IMR-90 (cell line): ENCODE results near the gene BANP. TPM values are rescaled to one million over a fixed set of nuclear protein-coding genes. Genes with fewer than 3 reads are reported as not detected.

Source experiments
- ATAC-seq: fragments of 200-7000 bp; cut with Tn5 transposase; 2 replicates; pipeline ENCODE4 v1.9.1; 2020; ENCODE audit warnings: low read depth, mild to moderate bottlenecking, moderate library complexity
- BruUV-seq: library from RNA; stranded (reverse); fragments of 400-500 nt; replicated peaks from 2 replicates; lab custom pipeline; 2021; lab: Mats Ljungman, UMichigan
- CTCF ChIA-PET: fragments of 300-600 bp; formaldehyde crosslinking; extraction: SDS; loops from one replicate; lab custom pipeline; 2021; ENCODE audit warnings: antibody characterized with exemption; lab: Yijun Ruan, JAX
- POLR2A ChIA-PET: fragments of 300-600 bp; sonication (Branson Sonifier 250); formaldehyde crosslinking; loops from one replicate; lab custom pipeline; 2022; ENCODE audit warnings: antibody characterized with exemption; ENCODE audit not compliant: unreplicated experiment; lab: Charles Lee
- DNase-seq: peaks from one replicate; pipeline ENCODE4 v3.0.0; 2013
- H2AFZ ChIP-seq: replicated peaks from 2 replicates; pipeline ENCODE3; 2013; ENCODE audit warnings: low read length, mild to moderate bottlenecking; ENCODE audit not compliant: poor library complexity
- H2AK5ac ChIP-seq: 2 replicates; pipeline ENCODE4 v1.6.1; 2013; ENCODE audit warnings: low read depth, low read length, inconsistent platforms
- H2AK9ac ChIP-seq: replicated peaks from 2 replicates; pipeline ENCODE3; 2013; ENCODE audit warnings: mild to moderate bottlenecking, low read depth, low read length, moderate library complexity; ENCODE audit not compliant: poor library complexity
- H2BK120ac ChIP-seq: 2 replicates; pipeline ENCODE4 v1.6.1; 2013; ENCODE audit warnings: low read depth, low read length, inconsistent platforms
- H2BK15ac ChIP-seq: 3 replicates; pipeline ENCODE4 v1.6.1; 2013; ENCODE audit warnings: low read depth, low read length, inconsistent platforms
- H2BK20ac ChIP-seq: 2 replicates; pipeline ENCODE4 v1.6.1; 2013; ENCODE audit warnings: low read depth, mild to moderate bottlenecking, inconsistent platforms, low read length, moderate library complexity
- H2BK5ac ChIP-seq: 2 replicates; pipeline ENCODE4 v1.6.1; 2013; ENCODE audit warnings: mild to moderate bottlenecking, low read depth, low read length, inconsistent platforms; ENCODE audit not compliant: poor library complexity, severe bottlenecking
- H3K14ac ChIP-seq: replicated peaks from 2 replicates; pipeline ENCODE4 v1.6.1; 2013; ENCODE audit warnings: low read depth, low read length, inconsistent platforms
- H3K18ac ChIP-seq: 2 replicates; pipeline ENCODE4 v1.6.1; 2013; ENCODE audit warnings: low read depth, low read length, control low read depth
- H3K23ac ChIP-seq: 2 replicates; pipeline ENCODE4 v1.6.1; 2013; ENCODE audit warnings: low read depth, low read length, inconsistent platforms
- H3K27ac ChIP-seq: 2 replicates; pipeline ENCODE4 v1.5.1; 2013; ENCODE audit warnings: mild to moderate bottlenecking, control low read depth, low read length; ENCODE audit not compliant: insufficient read depth
- H3K27me3 ChIP-seq: 2 replicates; pipeline ENCODE4 v1.6.1; 2013; ENCODE audit warnings: low read length; ENCODE audit not compliant: control insufficient read depth, insufficient read depth
- H3K36me3 ChIP-seq: 2 replicates; pipeline ENCODE4 v1.6.1; 2013; ENCODE audit warnings: low read length, mixed read lengths; ENCODE audit not compliant: control insufficient read depth, insufficient read depth
- H3K4ac ChIP-seq: 2 replicates; pipeline ENCODE4 v1.6.1; 2013; ENCODE audit warnings: low read depth, low read length, inconsistent platforms
- H3K4me1 ChIP-seq: 2 replicates; pipeline ENCODE4 v1.6.1; 2013; ENCODE audit warnings: low read length, mixed read lengths; ENCODE audit not compliant: control insufficient read depth, insufficient read depth
- H3K4me2 ChIP-seq: 2 replicates; pipeline ENCODE4 v1.6.1; 2013; ENCODE audit warnings: low read depth, mild to moderate bottlenecking, control low read depth, low read length, moderate library complexity
- H3K4me3 ChIP-seq: 2 replicates; pipeline ENCODE4 v1.5.1; 2013; ENCODE audit warnings: low read depth, mild to moderate bottlenecking, control low read depth, low read length, moderate library complexity; ENCODE audit not compliant: insufficient read depth
- H3K56ac ChIP-seq: 2 replicates; pipeline ENCODE4 v1.6.1; 2013; ENCODE audit warnings: low read length, inconsistent platforms; ENCODE audit not compliant: insufficient read depth; ENCODE audit errors: extremely low read depth
- H3K79me1 ChIP-seq, 2 experiments: 2 replicates each; pipeline ENCODE4 v1.6.1; 2013; ENCODE audit warnings: low read length in 2 of 2, inconsistent platforms in 1 of 2, low read depth in 1 of 2
- H3K9ac ChIP-seq: 2 replicates; pipeline ENCODE4 v1.6.1; 2013; ENCODE audit warnings: low read depth, low read length, control low read depth
- H3K9me1 ChIP-seq: 2 replicates; pipeline ENCODE4 v1.6.1; 2013; ENCODE audit warnings: low read length, inconsistent platforms; ENCODE audit not compliant: insufficient read depth
- H3K9me3 ChIP-seq: 2 replicates; pipeline ENCODE4 v1.6.1; 2013; ENCODE audit warnings: low read length; ENCODE audit not compliant: control insufficient read depth, insufficient read depth
- H4K20me1 ChIP-seq: 2 replicates; pipeline ENCODE4 v1.6.1; 2013; ENCODE audit warnings: low read length, inconsistent platforms; ENCODE audit not compliant: insufficient read depth
- H4K5ac ChIP-seq: 2 replicates; pipeline ENCODE4 v1.6.1; 2013; ENCODE audit warnings: mild to moderate bottlenecking, low read depth, low read length, control low read depth
- H4K8ac ChIP-seq, 2 experiments: 2 replicates each; pipeline ENCODE4 v1.6.1; 2013; ENCODE audit warnings: low read depth in 2 of 2, low read length in 2 of 2, control low read depth in 1 of 2, inconsistent platforms in 1 of 2
- H4K91ac ChIP-seq: 2 replicates; pipeline ENCODE4 v1.6.1; 2013; ENCODE audit warnings: low read depth, low read length, inconsistent platforms; ENCODE audit not compliant: insufficient read depth
- BHLHE40 ChIP-seq: fragments of 150-350 bp; IDR thresholded peaks from 2 replicates; pipeline ENCODE4 v1.6.1; 2016; ENCODE audit warnings: mild to moderate bottlenecking, low read depth, low read length
- CEBPB ChIP-seq: IDR thresholded peaks from 2 replicates; pipeline ENCODE4 v1.6.1; 2012; ENCODE audit warnings: low read depth, low read length, improper control_type of control experiment
- CHD1 ChIP-seq: IDR thresholded peaks from 2 replicates; pipeline ENCODE4 v1.6.1; 2012; ENCODE audit warnings: low read depth, low read length, improper control_type of control experiment
- CTCF ChIP-seq: conservative IDR thresholded peaks from 2 replicates; pipeline ENCODE4 v1.5.1; 2012; ENCODE audit warnings: mild to moderate bottlenecking, low read depth, low read length, improper control_type of control experiment
- MAFK ChIP-seq: IDR thresholded peaks from 2 replicates; pipeline ENCODE4 v1.6.1; 2012; ENCODE audit warnings: low read depth, low read length, improper control_type of control experiment
- MAZ ChIP-seq: IDR thresholded peaks from 2 replicates; pipeline ENCODE4 v1.6.1; 2012; ENCODE audit warnings: low read depth, mild to moderate bottlenecking, low read length, improper control_type of control experiment, moderate library complexity, borderline replicate concordance
- MXI1 ChIP-seq: IDR thresholded peaks from 2 replicates; pipeline ENCODE4 v1.6.1; 2012; ENCODE audit warnings: low read depth, mild to moderate bottlenecking, low read length, moderate library complexity, borderline replicate concordance
- POLR2A ChIP-seq: IDR thresholded peaks from 2 replicates; pipeline ENCODE4 v1.6.1; 2012; ENCODE audit warnings: mild to moderate bottlenecking, low read depth, low read length
- RAD21 ChIP-seq: IDR thresholded peaks from 2 replicates; pipeline ENCODE4 v1.6.1; 2012; ENCODE audit warnings: low read length, improper control_type of control experiment
- RFX5 ChIP-seq: IDR thresholded peaks from 2 replicates; pipeline ENCODE4 v1.8.0; 2012; ENCODE audit warnings: low read depth, mild to moderate bottlenecking, low read length, moderate library complexity
- SMC3 ChIP-seq: fragments of 150-350 bp; IDR thresholded peaks from 2 replicates; pipeline ENCODE4 v1.6.1; 2016; ENCODE audit warnings: low read depth, mild to moderate bottlenecking, antibody characterized with exemption, low read length, moderate library complexity
- USF2 ChIP-seq: fragments of 150-350 bp; IDR thresholded peaks from 2 replicates; pipeline ENCODE4 v1.6.1; 2017; ENCODE audit warnings: mild to moderate bottlenecking, antibody characterized with exemption, low read length, low read depth
- WGBS, 2 experiments: methylation state at CpG; one replicate each; pipeline versions ENCODE4 v1.1.5 to v1.1.7; 2013; ENCODE audit warnings: missing lambda C conversion rate in 2 of 2; ENCODE audit not compliant: insufficient read length in 1 of 2; ENCODE audit errors: extremely low coverage in 2 of 2; 5-methylcytosine and 5-hydroxymethylcytosine counted together
- dilution Hi-C: fragments of 300-500 bp; cut with HindIII; formaldehyde crosslinking; loops from one replicate; pipeline ENCODE4 v1.14.3; 2018; ENCODE audit warnings: low sequenced_read_pairs; ENCODE audit not compliant: unreplicated experiment
- in situ Hi-C: fragments of 300-500 bp; cut with MboI; formaldehyde crosslinking; loops from 3 replicates; pipeline ENCODE4 v1.14.3; 2019; ENCODE audit warnings: low sequenced_read_pairs, inconsistent platforms, mixed read lengths
- intact Hi-C: fragments of 100-400 bp; cut with micrococcal nuclease; formaldehyde crosslinking; loops from 2 replicates; pipeline ENCODE4 v1.10.0; 2022
- polyA plus RNA-seq, 3 experiments: library from polyadenylated mRNA; depleted of rRNA; stranded (reverse); fragments of >200 nt; gene quantifications; 2 replicates each; pipeline ENCODE4 v1.2.3, GENCODE V29; 2012; ENCODE audit warnings: low replicate concordance in 1 of 3
- total RNA-seq: library from RNA; depleted of rRNA; stranded (reverse); fragments of >200 nt; gene quantifications from 2 replicates; pipeline ENCODE4 v1.2.3, GENCODE V29; 2012

BANP gene
- total and polyA plus RNA-seq, 2 of the 4 experiments (the other 2 are of a cell fraction), result 17.4 to 17.9 TPM

GRCh38 chr16:87956098-87956364 is 4.8 kb downstream of the BANP start (continued):
- TF ChIP-seq RAD21 (no peak), CHD1 (no peak)

GRCh38 chr16:87956365-87957231 is 5.4 kb downstream of the BANP start:
- H3K27ac ChIP-seq, result peak overlapping the region; percentile 55

More at GRCh38 chr16:87956365-87957231, 5.4 kb downstream of the BANP start:
- H2BK20ac ChIP-seq, result peak overlapping the region; percentile 69; the same call in 1 of the 2 replicates
- H4K5ac ChIP-seq, result peak overlapping the region; percentile 68
- peak overlapping the region; percentile 42 for H2BK5ac ChIP-seq
- POLR2A ChIA-PET, result no interaction called here
- H2AK9ac ChIP-seq, result peak overlapping the region; percentile 71
- H3K27me3 ChIP-seq, result no peaks in the 10 kb centered on the region
- H3K36me3 ChIP-seq, result peaks cover 4% of the 10 kb centered on the region
- peak; percentile 67 for ATAC-seq
- peak overlapping the region; percentile 49 for H3K4me2 ChIP-seq
- H2AK5ac ChIP-seq, result peak overlapping the region; percentile 86; the same call in 1 of the 2 replicates
- H3K14ac ChIP-seq, result peak overlapping the region; percentile 80
- peaks cover 19% of the 10 kb centered on the region for H3K9me1 ChIP-seq
- H4K8ac ChIP-seq, result peak overlapping the region; percentile 36 to 67; a peak in 3 of 4 replicates
- dilution Hi-C loops, result no loop called here
- BruUV-seq, result no TSS peak
- peak overlapping the region; percentile 78 for H4K91ac ChIP-seq
- peak overlapping the region; percentile 40; the same call in 1 of the 2 replicates for H2BK120ac ChIP-seq
- CTCF ChIA-PET, result no interaction called here
- peak; percentile 85 for DNase-seq
- TF ChIP-seq MAFK (no peak), MXI1 (no peak), POLR2A (peak; percentile 6; the same call in 1 of the 2 replicates), MAZ (peak; percentile 66; the same call in 1 of the 2 replicates), BHLHE40 (no peak), CTCF (peak; percentile 63), USF2 (no peak), CHD1 (no peak), SMC3 (peak; percentile 68), RFX5 (no peak), CEBPB (0 out of 2 replicates have a peak, but pooled peaks have one; percentile 8), RAD21 (peak; percentile 74)
- 0 out of 3 replicates have a peak overlapping the region, but pooled peaks have one; percentile 27 for H2BK15ac ChIP-seq
- H3K9me3 ChIP-seq, result no peaks in the 10 kb centered on the region
- no peak overlapping the region for H3K4me3 ChIP-seq
- H3K9ac ChIP-seq, result peak overlapping the region; percentile 23; the same call in 1 of the 2 replicates
- H3K18ac ChIP-seq, result peak overlapping the region; percentile 14
- WGBS, 2 experiments, result 30% methylated on average over 17 of the region's 30 CpGs; no CpG with 5 or more reads in 1 of the 2 experiments
- peaks cover 40 to 96% of the 10 kb centered on the region in 2 experiments for H3K79me1 ChIP-seq
- H3K23ac ChIP-seq, result peak overlapping the region; percentile 41
- in situ Hi-C loops, result no loop called here
- H3K4me1 ChIP-seq, result peaks cover 24% of the 10 kb centered on the region
- peaks cover 13% of the 10 kb centered on the region for H4K20me1 ChIP-seq
- no peak overlapping the region for H3K56ac ChIP-seq
- intact Hi-C loops, result loop anchor here (1.0 to 10.0 kb wide), 5 partner anchors 58 to 608 kb away; partner anchors contain the start of gene ZNF469
- H3K4ac ChIP-seq, result peak overlapping the region; percentile 85
- peak overlapping the region; percentile 71 for H2AFZ ChIP-seq
